LNCaP clone FGC (cell line): ENCODE results near the gene ROS1.

Source experiments
- DNase-seq: peaks from one replicate; pipeline ENCODE4 v3.0.0-alpha.2; 2011; ENCODE audit warnings: low read depth
- H3K4me3 ChIP-seq: 2 replicates; pipeline ENCODE4 v1.5.1; 2011; ENCODE audit warnings: mild to moderate bottlenecking, low read depth, low read length, control low read depth
- CTCF ChIP-seq: IDR thresholded peaks from 2 replicates; pipeline ENCODE4 v1.5.1; 2012; ENCODE audit warnings: mild to moderate bottlenecking; ENCODE audit not compliant: control insufficient read depth, insufficient read depth; ENCODE audit errors: extremely low read depth

ROS1 gene

GRCh38 chr6:117464700-117465099 is 39.0 kb upstream of the ROS1 start:
- H3K4me3 ChIP-seq, result no peak overlapping the region
- no peak for DNase-seq
- no peak for TF ChIP-seq CTCF

GRCh38 chr6:117463762-117464665 is 38.3 kb upstream of the ROS1 start:
- TF ChIP-seq CTCF, result no peak
- DNase-seq, result no peak
- H3K4me3 ChIP-seq, result no peak overlapping the region

- peak; percentile 14 for DNase-seq
- no peak for TF ChIP-seq CTCF
- no peak overlapping the region for H3K4me3 ChIP-seq
Measured at GRCh38 chr6:117459204-117459944, 33.6 kb upstream of the ROS1 start.

GRCh38 chr6:117456998-117457397 is 31.3 kb upstream of the ROS1 start:
- no peak overlapping the region for H3K4me3 ChIP-seq
- 0 out of 2 replicates have a peak, but pooled peaks have one; percentile 7 for TF ChIP-seq CTCF

GRCh38 chr6:117456250-117456649 is 30.5 kb upstream of the ROS1 start:
- H3K4me3 ChIP-seq, result no peak overlapping the region
- DNase-seq, result no peak
- TF ChIP-seq CTCF, result no peak

More at GRCh38 chr6:117456998-117457397, 31.3 kb upstream of the ROS1 start:
- DNase-seq, result peak; percentile 37

- no peak for DNase-seq
- TF ChIP-seq CTCF, result no peak
- H3K4me3 ChIP-seq, result no peak overlapping the region
Measured at GRCh38 chr6:117451671-117452070, 25.9 kb upstream of the ROS1 start.
